GM20000 (cell line): ENCODE data around the gene FIGNL1.
A peak's percentile ranks its signal among the peaks of the same experiment; 100 is the strongest.

Source experiments
- DNase-seq: peaks from one replicate; pipeline ENCODE4 v3.0.0; 2012; ENCODE audit warnings: low spot score
- TF ChIP-seq, protein P1 (sequence below): IDR thresholded peaks from 2 replicates; pipeline ENCODE4 v1.5.1; 2012; ENCODE audit warnings: mild to moderate bottlenecking, control low read depth; ENCODE audit errors: extremely low read depth, missing control alignments

The FIGNL1 gene

DNA sequence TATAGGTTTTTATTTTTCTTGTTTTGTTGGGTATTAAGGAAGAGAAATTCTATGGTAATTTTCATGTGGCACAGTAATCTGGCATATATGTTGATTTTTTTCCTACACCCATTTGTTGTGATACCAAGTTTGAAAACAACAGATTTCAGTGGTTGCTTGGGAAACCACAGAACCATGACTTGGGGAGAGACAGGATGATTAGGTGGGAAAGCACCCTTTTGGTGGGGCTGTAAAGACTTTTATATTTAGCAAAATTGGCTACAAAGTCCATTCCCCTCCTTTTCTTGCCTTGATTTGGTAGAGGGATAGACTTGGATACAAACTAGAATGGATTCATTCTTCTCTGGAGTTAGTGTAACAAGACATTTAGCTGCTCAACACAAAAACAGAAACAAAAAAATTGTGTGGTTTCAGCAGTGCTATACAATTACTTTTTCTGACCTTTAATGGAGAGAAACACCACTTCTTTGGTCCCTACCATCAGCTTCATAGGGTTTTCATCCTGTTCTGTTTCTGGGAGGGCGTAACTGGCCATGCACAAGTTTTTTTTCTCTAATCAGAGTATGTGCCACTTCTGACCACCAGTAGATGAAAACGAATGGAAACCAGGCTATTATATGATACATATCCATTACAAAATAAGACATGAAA lies 52.7 kb downstream of the FIGNL1 start:
- TF ChIP-seq, protein P1, sequence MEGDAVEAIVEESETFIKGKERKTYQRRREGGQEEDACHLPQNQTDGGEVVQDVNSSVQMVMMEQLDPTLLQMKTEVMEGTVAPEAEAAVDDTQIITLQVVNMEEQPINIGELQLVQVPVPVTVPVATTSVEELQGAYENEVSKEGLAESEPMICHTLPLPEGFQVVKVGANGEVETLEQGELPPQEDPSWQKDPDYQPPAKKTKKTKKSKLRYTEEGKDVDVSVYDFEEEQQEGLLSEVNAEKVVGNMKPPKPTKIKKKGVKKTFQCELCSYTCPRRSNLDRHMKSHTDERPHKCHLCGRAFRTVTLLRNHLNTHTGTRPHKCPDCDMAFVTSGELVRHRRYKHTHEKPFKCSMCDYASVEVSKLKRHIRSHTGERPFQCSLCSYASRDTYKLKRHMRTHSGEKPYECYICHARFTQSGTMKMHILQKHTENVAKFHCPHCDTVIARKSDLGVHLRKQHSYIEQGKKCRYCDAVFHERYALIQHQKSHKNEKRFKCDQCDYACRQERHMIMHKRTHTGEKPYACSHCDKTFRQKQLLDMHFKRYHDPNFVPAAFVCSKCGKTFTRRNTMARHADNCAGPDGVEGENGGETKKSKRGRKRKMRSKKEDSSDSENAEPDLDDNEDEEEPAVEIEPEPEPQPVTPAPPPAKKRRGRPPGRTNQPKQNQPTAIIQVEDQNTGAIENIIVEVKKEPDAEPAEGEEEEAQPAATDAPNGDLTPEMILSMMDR: no peak
- peak; percentile 68 for DNase-seq

DNA sequence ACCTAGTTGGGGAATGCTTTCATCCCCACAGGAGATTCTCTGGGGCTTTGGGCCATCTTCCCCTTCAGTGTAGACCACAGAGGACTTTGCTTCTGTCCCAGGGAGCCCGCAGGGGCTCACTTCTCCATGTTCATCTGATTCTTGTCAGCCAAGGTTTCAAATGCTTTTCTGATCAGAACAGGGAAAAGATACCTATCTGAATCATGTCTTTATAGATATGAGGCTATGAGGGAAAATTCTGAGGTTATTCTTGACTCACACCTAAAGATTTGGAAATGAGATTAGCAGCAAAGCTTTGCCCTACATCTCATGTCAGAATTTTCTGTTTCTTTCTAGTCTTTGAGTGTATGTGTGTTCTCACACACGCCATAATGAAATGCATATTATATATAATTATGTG lies 53.3 kb downstream of the FIGNL1 start:
- DNase-seq: no peak
- TF ChIP-seq, protein P1: no peak

DNA sequence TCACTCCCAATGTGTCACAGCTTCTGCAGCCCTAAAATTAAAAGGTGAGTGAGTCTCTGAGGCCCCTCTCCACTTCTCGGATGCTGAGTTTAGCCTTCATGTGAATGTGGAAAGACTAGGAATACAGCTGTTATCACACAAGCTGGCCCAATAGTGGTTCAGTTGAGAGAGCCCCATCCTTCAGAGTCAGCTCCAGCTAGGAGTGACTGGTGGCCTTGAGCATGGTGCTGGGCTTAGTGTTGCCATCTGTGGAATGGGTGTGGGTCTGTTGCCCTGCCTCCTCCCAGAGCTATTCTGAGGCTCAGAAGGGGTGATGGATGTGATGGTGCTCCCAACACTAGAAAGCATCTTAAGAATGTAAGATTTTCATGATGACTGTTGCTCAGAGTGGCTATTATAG lies 55.8 kb downstream of the FIGNL1 start:
- no peak for DNase-seq
- TF ChIP-seq, protein P1: no peak
